HG03280 (cell line): ENCODE measurements around the gene HOXA5.

ENCODE experiments used
- ATAC-seq: cut with Tn5 transposase; IDR thresholded peaks from one replicate; pipeline ENCODE4 v1.9.1; 2021; ENCODE audit warnings: mild to moderate bottlenecking, moderate library complexity; ENCODE audit not compliant: unreplicated experiment

Gene HOXA5

DNA sequence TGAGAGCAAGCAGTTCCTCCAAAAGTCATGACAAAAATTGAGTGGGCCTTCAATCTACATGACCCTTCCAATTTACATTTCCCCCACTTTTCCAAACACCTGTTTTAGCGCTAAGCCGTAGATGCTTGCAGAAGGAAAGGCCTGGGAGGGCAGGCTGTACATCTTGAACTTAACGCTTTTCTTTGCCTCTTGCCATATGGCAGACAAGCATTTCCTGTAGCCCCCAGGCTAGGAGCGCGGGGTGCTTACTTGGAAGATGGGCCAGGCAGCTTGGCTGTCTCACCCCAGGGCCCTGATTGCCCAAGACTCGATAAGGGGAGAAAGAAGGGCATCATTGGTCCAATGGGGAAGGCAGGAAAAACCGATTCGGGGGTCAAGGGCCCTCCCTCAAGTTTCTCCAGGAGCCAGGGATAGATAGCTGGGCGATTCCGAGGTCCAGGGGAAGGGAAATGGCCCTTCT, 28.9 kb upstream of the HOXA5 start:
- no peak for ATAC-seq

DNA sequence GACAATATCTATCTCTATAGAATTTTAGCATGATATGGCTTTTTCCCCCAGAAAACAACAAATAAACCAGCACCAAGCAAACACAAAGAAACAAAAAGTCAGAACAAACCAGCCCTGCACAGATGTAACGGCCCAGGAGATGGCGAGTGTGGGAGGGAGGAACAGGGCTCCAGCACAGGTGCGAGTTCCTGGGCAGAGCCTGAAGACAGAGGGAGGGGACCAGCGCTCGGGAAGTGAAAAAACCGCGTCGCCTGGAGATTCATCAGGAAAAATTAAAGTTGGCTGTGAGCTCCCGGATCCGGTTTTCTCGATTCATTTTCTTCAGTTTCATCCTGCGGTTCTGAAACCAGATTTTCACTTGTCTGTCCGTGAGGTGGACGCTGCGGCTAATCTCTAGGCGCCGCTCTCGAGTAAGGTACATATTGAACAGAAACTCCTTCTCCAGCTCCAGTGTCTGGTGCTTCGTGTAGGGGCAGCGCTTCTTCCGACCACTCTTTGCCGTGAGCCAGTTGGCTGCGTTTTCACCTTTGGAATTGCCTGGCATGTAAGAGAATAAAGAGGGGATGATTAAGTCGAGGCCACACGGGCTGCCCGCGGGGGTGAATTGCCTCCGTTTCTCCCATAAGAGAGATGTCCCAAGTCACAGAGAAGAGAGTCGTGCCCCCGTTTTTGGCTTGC, 28.3 kb upstream of the HOXA5 start:
- ATAC-seq: no peak

DNA sequence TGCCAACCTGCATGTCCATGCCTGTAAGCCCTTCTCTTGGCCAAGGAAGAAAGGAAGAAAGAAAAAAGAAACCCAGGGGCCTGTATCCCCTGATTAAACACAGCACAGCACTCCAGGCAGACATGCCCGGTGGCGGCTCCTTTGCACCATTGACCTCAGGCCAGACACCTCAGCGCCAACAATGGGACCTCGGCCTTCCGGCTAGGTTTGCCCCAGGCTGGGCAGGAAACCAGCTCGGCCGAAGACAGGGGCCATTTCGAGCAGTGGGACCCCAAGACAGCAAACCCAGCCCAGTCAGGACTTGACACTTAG, 27.8 kb upstream of the HOXA5 start:
- ATAC-seq: no peak

DNA sequence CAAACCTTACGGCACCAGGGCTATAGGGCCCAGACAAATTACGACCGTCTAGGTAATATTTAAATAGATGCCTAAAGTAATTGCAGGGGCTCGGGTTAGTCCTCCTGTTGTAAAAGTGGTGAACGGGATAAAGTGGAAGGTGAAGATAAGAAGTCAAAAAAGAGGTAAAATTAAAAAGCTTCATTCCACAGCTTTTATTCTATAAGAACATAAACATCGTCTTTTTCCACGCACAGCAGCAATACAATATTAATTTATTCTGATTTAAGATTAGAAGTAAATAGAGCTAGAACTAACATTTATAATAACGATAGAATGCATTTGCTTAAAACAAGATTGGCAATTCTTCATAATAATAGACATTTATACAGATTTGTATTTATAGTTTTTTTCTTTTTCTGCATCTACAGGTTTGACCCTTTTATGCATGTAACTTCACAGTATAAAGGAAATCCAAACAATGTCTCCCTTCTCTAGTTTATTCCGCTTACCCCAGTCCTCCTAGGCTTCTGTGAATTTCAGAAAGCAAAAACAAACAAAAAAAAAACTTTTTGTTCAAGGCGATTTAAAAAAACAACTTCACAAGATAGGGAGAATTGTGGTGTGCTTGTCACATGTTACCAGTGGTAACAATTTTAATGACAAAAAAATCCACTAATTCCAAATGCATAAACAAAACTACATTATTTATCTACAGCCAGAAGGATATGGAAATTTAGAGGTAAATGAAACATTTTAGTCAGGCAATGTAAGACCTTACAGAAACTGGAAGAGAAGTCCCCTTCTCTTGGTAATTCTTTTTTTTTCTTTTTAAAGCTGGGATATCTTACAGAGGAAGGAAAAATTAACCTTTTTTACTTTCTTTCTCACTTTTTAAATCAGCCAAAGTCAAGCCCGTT, 27.2 kb upstream of the HOXA5 start:
- ATAC-seq: no peak

DNA sequence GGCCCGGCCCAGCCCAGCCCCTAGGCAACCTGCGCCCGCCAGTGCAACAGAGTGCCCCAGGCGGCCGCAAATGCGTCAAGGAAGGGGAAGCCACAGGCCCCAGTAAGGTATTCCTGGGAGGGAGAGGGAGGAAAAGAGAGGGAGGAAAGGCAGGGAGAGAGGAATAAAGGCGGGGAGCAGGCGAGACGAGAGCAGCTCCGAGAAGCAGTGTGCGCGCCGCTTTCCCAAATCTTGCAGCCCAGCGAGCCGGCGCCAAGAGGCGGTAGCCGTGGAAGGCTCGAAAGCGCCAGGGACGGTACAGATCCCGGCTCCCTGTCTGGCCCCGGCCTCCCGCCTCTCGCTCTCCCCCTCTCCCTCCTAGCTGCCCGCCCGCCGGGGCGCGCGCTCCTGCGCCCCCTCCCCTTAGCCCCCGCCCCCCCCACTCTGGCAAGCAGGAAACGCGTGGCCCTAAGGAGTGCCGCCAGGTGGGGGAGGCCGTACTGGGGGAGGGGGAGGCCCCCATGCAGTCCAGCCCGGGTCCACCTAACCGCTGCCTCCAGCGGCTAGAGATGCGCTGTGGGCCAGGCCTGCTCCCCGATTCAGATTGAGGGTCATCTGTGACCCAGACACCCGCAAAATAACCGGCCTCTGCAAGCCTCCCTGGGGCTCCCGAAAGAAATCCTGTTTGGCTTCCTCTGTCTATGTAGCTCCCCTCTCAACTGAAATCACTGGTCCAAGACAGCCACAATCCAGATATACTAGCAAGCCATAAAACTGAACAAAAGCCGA, 26.4 kb upstream of the HOXA5 start:
- ATAC-seq: no peak

DNA sequence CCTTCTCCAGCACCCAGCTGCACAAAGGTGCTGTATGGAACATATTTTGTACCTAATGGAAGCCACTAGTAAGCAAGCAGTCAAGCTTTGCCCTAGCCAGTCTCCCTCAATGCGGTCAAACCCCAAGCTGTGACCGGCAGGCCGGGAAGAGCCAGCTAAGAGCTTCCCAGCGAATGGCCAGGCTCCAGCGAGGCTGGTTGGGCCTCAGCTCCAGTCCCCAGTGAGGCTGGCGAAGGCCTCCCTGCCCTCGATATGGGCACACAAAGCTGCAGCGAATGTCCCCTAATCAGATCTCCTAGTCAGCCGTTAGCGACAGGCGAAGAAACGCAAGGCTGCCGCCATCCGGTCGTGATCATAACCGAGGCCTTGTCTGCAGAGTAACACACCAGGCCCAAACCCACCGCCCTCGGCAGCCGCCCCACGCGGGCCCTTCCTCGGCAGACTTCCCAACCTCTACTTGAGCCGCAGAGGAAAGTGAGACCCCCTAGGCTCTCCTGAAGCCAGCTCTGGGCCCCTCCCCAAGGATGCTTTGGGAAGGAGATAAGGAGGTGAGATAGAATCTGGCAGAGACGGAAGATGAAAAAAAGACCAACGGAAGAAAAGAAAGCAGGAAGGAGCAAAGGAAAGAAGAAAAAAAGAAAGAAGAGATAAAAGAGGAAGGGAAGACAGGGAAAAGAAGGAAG, 24.9 kb upstream of the HOXA5 start:
- ATAC-seq: no peak

DNA sequence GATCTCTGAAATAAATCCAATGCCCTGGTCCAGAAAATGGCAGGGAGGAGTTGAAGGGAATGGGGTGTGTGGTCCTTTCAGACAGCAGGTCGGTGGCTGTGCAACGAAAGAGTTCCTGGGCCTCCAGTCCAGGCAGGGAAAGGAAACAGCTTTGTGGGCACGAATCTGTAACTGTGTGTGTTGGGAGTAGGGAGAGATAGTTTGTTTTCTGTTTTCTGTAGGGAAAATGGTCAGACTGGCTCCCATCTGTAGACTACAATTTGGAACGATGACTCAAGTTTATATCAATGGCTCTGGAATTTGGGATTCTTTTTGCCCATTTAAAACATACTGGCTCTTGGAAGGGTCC, 24.4 kb upstream of the HOXA5 start:
- no peak for ATAC-seq

DNA sequence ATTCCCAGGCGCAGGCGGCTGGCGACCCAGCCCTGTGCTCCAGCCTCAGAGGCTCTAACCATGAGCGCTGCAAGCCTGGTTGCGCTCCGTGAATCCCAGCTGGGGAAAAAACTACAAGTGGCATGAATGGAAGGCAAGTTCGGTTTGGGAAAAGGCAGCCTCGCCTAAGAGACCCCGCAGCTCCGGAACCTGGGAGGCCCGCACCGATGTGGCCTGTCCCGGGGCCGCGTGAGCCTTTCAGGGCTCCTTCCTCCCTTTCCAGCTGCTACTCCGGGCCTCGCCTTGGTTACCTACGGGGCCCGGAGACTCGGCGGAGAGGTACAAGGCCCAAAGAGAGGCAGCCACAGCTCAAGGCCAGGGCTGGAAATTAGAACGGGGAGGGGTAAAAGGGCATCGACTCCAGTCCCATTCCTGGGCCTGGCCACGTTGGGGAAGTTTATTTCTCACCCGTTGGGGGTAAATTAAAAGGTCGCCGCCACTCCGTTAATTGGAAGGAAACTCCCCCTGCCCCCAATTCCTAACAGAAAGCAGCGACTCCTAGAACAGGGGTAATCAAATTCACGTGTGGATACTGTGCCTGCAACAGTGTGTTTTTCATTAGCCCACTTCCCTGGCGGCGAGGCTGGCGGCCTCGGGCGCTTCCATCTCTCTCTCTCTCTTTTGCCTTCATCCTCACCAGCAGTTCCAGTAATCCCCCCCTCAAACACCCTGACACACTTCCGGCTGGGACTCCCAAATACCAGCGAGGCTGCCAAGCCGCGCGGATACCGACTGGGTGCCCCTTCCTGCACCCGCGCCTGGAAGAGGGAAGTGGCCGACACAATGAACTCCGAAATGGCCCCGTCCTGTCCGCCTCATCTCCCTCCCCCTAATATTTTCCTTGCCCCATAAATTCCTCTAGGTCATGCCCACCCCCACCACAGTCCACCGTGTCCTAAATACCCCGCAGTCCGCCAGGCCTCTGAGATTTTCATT, 23.3 kb upstream of the HOXA5 start:
- no peak for ATAC-seq

DNA sequence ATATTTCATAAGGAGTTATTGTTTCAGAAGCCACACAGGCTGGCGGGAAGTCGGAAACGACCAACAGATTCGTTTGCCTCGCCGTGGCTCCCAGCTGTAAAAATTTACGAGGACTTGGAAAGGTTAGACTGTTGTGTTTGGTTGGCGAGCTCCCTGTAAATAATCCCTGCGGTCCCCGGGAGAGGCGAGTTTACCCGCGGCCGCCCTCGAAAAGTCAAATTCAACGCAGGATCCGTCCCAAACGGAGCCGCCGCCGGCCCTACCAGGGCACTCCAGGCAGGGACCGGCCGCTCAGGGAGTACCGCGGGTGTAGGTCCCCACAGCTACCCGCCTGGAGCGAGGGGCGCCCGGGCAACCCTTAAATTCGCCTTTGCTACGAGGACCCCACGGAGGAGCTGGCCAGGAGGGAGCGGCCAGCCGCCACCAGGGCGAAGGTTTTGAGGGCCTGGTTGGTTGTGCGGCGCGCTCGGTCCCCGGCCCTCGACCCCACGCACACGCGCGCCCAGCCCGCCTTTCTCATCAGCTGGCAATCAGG, 22.6 kb upstream of the HOXA5 start:
- ATAC-seq: no peak

DNA sequence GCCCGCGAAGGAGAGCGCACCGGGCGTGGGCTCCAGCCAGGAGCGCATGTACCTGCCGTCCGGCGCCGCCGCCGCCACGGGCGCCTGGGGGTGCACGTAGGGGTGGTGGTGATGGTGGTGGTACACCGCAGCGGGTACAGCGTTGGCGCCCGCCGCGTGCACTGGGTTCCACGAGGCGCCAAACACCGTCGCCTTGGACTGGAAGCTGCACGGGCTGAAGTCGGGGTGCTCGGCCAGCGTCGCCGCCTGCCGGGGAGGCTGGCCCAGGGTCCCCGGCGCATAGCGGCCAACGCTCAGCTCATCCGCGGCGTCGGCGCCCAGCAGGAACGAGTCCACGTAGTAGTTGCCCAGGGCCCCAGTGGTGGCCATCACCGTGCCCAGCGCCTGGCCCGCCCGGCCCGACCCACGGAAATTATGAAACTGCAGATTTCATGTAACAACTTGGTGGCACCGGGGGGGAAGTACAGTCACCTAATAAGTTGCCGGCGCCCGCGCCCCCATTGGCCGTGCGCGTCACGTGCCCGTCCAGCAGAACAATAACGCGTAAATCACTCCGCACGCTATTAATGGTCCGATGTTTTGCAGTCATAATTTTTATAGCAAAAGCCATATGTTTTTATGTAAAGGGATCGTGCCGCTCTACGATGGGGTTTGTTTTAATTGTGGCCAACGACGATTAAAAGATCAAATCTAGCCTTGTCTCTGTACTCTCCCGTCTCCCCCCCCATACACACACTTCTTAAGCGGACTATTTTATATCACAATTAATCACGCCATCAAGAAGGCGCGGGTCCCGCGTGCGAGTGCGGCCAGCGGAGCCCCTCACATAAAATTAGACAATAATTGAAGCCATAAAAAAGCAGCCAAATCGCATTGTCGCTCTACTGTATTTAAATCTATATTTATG, 21.9 kb upstream of the HOXA5 start, which contains the start of gene HOXA9:
HOXA9 (minus strand) TSS at position 449 of the 907 bp plus-strand sequence; CDS start at position 369, 80 bp downstream.
- ATAC-seq: no peak

DNA sequence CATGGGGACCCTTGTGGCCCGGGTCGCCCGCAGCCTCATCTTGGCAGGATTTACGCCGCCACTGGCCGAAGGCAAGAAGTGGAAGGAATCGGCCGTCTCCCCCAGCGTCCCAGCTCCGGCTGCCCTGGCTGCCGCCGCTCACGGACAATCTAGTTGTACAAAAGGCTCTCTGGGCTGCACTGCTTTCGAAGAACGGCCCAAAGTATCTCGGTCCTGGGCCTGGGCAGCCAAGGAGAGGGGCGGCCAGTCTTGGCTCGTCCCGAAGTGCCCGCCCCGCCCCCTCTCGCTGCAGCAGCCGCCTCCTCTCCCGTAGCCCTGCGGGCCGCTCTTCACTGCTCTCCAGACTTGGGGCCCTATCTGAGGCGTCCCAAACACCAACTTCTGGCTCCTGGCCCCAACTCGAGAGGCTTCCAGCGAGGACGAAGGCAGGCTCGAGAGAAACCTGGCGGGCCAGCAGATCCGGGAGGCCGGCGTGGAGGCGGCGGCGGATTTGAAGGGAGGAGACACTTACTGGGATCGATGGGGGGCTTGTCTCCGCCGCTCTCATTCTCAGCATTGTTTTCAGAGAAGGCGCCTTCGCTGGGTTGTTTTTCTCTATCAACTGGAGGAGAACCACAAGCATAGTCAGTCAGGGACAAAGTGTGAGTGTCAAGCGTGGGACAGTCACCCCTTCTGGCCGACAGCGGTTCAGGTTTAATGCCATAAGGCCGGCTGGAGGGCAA, 21.0 kb upstream of the HOXA5 start:
- ATAC-seq: no peak

DNA sequence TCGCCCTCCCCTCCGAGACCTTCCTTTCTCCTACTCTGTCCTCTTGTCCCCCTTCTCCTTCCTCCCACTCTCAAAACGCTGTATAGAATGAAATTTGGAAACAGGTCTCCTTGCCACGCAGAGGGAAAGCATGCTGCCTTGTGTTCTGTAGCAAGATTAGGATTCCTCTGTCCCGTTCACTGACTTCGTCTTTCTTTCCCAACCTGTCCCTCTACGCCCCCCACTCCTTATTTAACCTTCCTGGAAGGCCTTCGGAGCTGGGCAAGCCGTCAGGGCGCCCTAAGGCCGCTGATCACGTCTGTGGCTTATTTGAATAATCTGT, 20.5 kb upstream of the HOXA5 start:
- no peak for ATAC-seq

DNA sequence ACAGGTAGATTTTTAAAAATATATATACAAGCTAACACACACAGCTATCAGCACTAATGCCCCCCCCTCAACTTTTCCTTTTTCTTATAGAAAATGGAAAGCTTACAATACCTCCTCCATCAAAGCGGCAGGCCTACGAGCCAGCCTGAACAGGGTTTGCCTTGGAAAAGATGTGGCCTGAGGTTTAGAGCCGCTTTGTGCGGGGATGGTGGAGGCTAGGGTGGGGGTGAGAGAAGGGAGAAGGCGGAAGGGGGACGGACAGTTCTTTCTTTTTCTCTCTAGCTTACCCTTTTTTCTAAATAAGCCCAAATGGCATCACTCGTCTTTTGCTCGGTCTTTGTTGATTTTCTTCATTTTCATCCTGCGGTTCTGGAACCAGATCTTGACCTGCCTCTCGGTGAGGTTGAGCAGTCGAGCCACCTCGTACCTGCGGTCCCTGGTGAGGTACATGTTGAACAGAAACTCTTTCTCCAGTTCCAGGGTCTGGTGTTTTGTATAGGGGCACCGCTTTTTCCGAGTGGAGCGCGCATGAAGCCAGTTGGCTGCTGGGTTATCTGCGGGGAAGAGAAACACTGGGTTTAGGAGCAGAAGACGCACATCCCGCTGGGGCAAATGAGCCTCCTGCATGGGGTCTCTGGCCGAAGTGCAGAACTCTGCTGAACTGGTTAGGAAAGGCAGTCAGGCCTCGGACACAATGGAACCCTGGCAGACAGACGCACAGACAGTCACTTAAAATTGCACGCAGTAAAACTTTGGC, 20.0 kb upstream of the HOXA5 start:
- no peak for ATAC-seq

DNA sequence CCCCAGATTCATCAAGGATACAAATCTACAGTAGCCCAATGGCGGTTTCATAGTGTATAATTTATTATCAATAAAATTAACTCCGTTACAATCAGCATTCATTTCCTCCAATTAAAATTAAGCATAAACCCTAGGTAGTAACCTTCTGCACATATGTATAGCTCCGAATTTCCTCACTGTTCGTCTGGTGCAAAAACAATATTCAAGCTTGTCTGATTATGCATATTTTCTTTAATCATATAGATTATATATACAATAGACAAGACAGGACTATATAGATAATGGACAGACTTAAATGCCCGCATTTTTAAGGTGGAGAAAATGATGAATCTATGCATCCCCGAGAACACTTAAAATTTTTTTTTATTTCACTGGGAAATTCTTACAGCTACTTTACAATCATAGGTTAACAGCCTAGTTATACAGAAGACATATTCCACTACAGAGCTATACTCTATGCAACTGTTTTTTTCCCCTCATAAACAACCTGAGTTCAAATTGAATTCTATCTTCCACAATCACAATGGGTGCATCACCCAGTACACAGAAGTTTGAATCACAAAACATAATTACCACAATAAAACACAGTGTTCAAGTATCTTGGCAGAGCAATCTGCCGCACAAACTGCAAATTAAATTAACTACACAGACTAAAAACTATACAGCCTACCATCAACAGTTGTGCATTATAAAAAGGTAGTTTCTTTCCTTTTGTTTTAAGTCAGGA, 19.2 kb upstream of the HOXA5 start:
- no peak for ATAC-seq

DNA sequence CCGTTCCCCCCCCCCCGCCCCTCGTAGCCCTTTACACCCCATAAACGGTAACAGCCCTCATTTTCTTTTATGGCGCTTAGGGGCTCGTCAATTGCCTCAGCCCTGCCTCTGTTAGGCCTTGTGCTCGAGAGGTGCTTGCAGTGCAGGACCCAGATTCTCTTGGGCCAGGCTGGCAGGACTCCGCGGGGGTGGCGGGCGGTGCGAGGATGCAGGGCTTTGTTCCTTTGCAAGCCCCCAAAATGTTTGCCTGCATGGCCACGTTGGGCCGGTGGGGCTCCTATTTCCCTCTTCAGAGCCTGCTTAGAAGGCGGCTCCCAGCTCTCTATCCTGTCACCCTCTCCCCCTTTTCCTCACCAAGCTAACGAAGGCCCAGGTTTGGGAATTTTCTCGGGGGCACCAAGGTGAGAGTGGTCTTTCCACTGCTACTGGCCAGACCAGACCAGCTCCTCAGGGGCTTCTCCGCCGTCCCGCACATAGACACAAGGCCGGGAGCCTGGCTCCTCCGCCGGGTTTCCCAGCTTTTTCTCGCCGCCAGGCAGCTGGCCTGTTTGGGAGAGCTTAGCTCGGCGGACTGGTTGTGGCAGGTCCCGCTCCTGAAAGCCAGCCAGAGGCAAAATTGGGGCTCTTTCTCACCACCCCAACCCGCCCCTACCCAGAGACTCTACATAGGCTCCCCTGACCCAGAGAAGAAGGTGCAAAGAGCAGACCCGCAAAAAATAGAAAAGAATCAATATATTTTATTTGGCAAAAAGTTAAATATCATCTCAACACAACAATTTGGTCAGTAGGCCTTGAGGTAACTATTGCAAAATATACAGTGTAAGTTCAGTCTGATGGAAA, 18.5 kb upstream of the HOXA5 start:
- ATAC-seq: no peak

DNA sequence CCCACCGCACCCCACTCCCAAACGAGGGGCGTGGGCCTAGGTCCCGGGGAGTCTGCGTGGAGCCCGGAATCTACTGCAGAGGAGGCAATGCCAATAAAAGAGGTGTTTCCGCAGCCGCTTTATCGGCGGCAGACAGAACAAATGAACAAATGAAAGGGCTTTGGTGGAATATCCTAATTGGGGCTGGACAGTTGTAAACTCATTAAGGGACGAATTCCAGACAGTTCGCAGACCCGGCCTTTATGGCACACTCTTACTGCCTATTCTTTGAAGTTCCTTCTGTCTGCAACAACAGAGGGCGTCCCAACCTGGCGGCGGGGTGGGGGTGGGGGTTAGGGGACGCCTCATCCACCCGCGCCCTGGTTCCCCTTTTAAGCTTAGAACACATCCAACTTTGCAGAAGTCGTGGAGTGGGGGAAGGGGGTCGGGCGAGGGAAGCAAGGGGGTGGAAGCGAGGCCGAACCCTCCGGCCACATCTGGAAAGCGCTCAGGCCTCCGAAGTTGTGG, 17.8 kb upstream of the HOXA5 start:
- no peak for ATAC-seq
